GM23248 (cell line): ENCODE measurements around the gene NAXD. TPM values are rescaled to one million over a fixed set of nuclear protein-coding genes. Genes with fewer than 3 reads are reported as not detected.

ENCODE experiments used
- DNase-seq: peaks from one replicate; pipeline ENCODE4 v3.0.0-alpha.2; 2015
- H2AFZ ChIP-seq: fragments of 200-600 bp; sonication (generic); 2 replicates; pipeline ENCODE4 v1.6.1; 2016; ENCODE audit warnings: antibody characterized with exemption
- H3F3A ChIP-seq: fragments of 200-600 bp; sonication (generic); 2 replicates; pipeline ENCODE4 v1.6.1; 2016; ENCODE audit warnings: mild to moderate bottlenecking, antibody characterized with exemption, mixed run types; ENCODE audit not compliant: insufficient read depth
- H3K27ac ChIP-seq: fragments of 200-600 bp; sonication (generic); 2 replicates; pipeline ENCODE4 v1.5.1; 2016; ENCODE audit warnings: mild to moderate bottlenecking
- H3K27me3 ChIP-seq: fragments of 200-600 bp; sonication (generic); replicated peaks from 2 replicates; pipeline ENCODE4 v1.6.1; 2016; ENCODE audit warnings: mild to moderate bottlenecking; ENCODE audit not compliant: insufficient read depth
- H3K36me3 ChIP-seq: fragments of 200-600 bp; sonication (generic); 2 replicates; pipeline ENCODE4 v1.6.1; 2016; ENCODE audit warnings: low read depth, mild to moderate bottlenecking
- H3K4me1 ChIP-seq: fragments of 200-600 bp; sonication (generic); 2 replicates; pipeline ENCODE4 v1.6.1; 2016; ENCODE audit warnings: mild to moderate bottlenecking; ENCODE audit not compliant: insufficient read depth
- H3K4me2 ChIP-seq: fragments of 200-600 bp; sonication (generic); one replicate; pipeline ENCODE4 v1.6.1; 2016; ENCODE audit warnings: mild to moderate bottlenecking; ENCODE audit not compliant: unreplicated experiment
- H3K4me3 ChIP-seq: fragments of 200-600 bp; sonication (generic); 2 replicates; pipeline ENCODE4 v1.5.1; 2016; ENCODE audit warnings: mild to moderate bottlenecking
- H3K79me2 ChIP-seq: fragments of 200-600 bp; sonication (generic); 2 replicates; pipeline ENCODE4 v1.6.1; 2016; ENCODE audit warnings: mild to moderate bottlenecking; ENCODE audit not compliant: insufficient read depth
- H3K9ac ChIP-seq: fragments of 200-600 bp; sonication (generic); 2 replicates; pipeline ENCODE4 v1.6.1; 2016; ENCODE audit warnings: mild to moderate bottlenecking
- H3K9me2 ChIP-seq: fragments of 200-600 bp; sonication (generic); 2 replicates; pipeline ENCODE4 v1.6.1; 2016; ENCODE audit warnings: mixed run types, mild to moderate bottlenecking, moderate library complexity; ENCODE audit not compliant: insufficient read depth
- H3K9me3 ChIP-seq: fragments of 200-600 bp; sonication (generic); one replicate; pipeline ENCODE4 v1.6.1; 2017; ENCODE audit warnings: low read depth
- H4K20me1 ChIP-seq: fragments of 200-600 bp; sonication (generic); 2 replicates; pipeline ENCODE4 v1.6.0; 2016; ENCODE audit not compliant: insufficient read depth
- EZH2 ChIP-seq: fragments of 200-600 bp; sonication (generic); IDR thresholded peaks from 2 replicates; pipeline ENCODE4 v1.6.1; 2018; ENCODE audit warnings: antibody characterized with exemption, mild to moderate bottlenecking; ENCODE audit not compliant: insufficient read depth, poor library complexity, severe bottlenecking
- EZH2phosphoT487 ChIP-seq: fragments of 200-600 bp; sonication (generic); IDR thresholded peaks from 2 replicates; pipeline ENCODE4 v1.6.1; 2018; ENCODE audit warnings: antibody characterized with exemption, moderate library complexity, mild to moderate bottlenecking, low read depth; ENCODE audit not compliant: insufficient read depth
- WGBS, 2 experiments: methylation state at CpG; one replicate each; pipeline ENCODE4 v1.1.6; 2015 to 2017; ENCODE audit warnings: low lambda C conversion rate in 2 of 2, low coverage in 1 of 2; ENCODE audit errors: missing lambda C conversion rate in 2 of 2; 5-methylcytosine and 5-hydroxymethylcytosine counted together
- in situ Hi-C: fragments of 300-500 bp; cut with MboI; formaldehyde crosslinking; loops from 2 replicates; pipeline ENCODE4 v1.15.0; 2020
- polyA plus RNA-seq: library from polyadenylated mRNA; unstranded; fragments of >200 nt; fragmentation: Nextera tagmentation; extraction: Ambion mirVana; gene quantifications from 2 replicates; pipeline ENCODE4 v1.2.1, GENCODE V29; 2016
- total RNA-seq: library from RNA; depleted of rRNA; stranded (reverse); fragments of >200 nt; shearing (Covaris generic); gene quantifications from 2 replicates; pipeline ENCODE4 v1.2.3, GENCODE V29; 2014

Gene NAXD
- total and polyA plus RNA-seq, 2 experiments from 2014 or later: 23.5 to 26.9 TPM

DNA sequence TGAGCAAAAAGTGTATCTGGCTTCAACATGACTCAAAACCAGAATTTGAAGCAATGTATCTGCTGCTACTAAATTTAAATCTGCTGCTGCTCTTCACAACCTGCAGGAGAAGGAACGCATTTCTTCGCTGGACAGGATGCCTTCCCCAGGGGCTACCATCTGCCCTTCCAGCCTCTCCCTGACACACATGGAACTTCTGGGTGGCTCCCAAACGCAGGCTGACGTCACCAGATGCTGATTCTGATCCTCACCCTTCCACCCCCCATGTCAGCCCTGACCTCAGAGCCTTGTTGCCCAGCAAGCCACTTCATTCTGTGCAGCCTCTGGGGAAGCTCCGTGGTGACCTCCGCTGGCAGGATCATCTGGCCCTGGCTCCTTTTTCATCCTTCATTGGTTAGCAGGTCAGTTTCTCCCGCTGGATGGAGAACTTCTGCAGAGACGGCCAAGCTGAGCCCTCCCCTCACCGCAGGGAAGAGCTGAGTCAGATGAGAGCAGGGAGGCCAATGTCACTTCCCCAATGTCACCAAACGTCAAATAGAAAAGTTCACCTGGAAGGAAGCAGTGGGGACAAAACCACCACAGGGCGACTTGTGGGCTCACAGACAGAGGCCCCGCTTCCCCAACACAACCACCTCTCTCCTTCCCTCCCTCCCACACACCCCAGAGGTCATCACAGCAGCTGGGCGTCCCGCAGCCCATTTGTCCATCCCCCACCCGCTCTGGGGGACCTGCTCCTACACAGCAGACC, 39.8 kb upstream of the NAXD start:
- H2AFZ ChIP-seq: no peak overlapping the region
- H3K4me1 ChIP-seq: no peaks in the 10 kb centered on the region
- TF ChIP-seq EZH2 (no peak), EZH2phosphoT487 (no peak)
- H3K4me2 ChIP-seq: no peak overlapping the region
- H3K9me3 ChIP-seq: no peaks in the 10 kb centered on the region
- H4K20me1 ChIP-seq: no peaks in the 10 kb centered on the region
- peaks cover 41% of the 10 kb centered on the region for H3K27me3 ChIP-seq
- H3F3A ChIP-seq: no peaks in the 10 kb centered on the region
- no peak overlapping the region for H3K9ac ChIP-seq
- in situ Hi-C loops: no loop called here
- no peak overlapping the region for H3K4me3 ChIP-seq
- no peaks in the 10 kb centered on the region for H3K9me2 ChIP-seq
- no peaks in the 10 kb centered on the region for H3K36me3 ChIP-seq
- H3K27ac ChIP-seq: no peak overlapping the region
- 39 to 51% methylated on average over 14 to 15 of the region's 15 CpGs for WGBS, 2 experiments
- DNase-seq: peak; percentile 39
- H3K79me2 ChIP-seq: no peaks in the 10 kb centered on the region

DNA sequence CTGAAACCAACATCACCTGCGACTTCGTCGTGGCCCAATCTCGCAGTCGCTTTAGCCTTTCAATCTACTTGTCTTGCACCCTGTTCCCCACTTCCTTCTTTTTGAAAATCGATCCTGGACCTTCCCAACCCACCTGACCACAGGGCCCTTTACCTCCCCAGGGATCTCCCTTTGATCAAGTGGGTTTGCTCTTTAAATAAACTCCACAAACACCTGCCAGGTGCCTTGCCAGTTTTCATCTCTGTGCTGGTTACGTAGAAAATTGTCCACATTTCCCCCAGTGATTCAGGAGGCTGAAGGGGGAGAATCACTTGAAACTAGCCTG, 39.3 kb upstream of the NAXD start:
- no peak overlapping the region for H3K4me2 ChIP-seq
- in situ Hi-C loops: no loop called here
- no peak for DNase-seq
- no peak for TF ChIP-seq EZH2
- TF ChIP-seq EZH2phosphoT487: no peak
- no peaks in the 10 kb centered on the region for H3K79me2 ChIP-seq
- WGBS, 2 experiments: 72 to 77% methylated on average over 7 of the region's 7 CpGs
- H2AFZ ChIP-seq: no peak overlapping the region
- no peaks in the 10 kb centered on the region for H3F3A ChIP-seq
- H3K9me3 ChIP-seq: no peaks in the 10 kb centered on the region
- H3K4me3 ChIP-seq: no peak overlapping the region
- no peaks in the 10 kb centered on the region for H3K9me2 ChIP-seq
- H3K27ac ChIP-seq: no peak overlapping the region
- H3K36me3 ChIP-seq: no peaks in the 10 kb centered on the region
- H3K27me3 ChIP-seq: peaks cover 39% of the 10 kb centered on the region
- H3K4me1 ChIP-seq: no peaks in the 10 kb centered on the region
- no peaks in the 10 kb centered on the region for H4K20me1 ChIP-seq
- no peak overlapping the region for H3K9ac ChIP-seq

DNA sequence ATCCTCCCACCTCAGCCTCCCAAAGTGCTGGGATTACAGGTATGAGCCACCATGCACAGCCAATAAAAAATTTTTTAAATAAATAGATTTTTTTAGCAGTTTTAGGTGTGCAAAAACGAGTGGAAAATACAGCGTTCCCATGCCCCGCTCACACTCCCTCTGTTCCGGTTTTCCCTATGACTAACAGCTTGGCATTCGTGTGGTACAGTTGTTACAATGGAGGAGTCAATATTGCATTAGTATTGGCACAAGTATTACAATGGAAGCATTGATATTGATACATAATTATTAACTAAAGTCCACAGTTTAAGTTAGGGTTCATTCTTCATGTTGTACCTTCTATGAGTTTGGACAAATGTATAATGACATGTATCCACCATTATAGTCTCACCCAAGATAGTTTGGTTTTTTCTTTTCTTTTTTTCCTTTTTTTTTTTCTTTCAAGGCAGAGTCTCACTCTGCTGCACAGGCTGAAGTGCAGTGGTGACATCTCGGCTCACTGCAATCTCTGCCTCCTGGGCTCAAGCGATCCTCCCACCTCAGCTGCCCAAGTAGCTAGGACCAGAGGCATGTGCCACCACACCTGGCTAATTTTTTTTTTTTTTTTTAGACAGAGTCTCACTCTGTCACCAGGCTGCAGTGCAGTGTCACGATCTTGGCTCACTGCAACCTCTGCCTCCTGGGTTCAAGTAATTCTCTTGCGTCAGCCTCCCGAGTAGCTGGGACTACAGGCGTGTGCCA, 38.4 kb upstream of the NAXD start:
- no peaks in the 10 kb centered on the region for H3K9me3 ChIP-seq
- H2AFZ ChIP-seq: no peak overlapping the region
- H3K4me2 ChIP-seq: no peak overlapping the region
- H3K79me2 ChIP-seq: no peaks in the 10 kb centered on the region
- no peak overlapping the region for H3K9ac ChIP-seq
- in situ Hi-C loops: no loop called here
- H4K20me1 ChIP-seq: no peaks in the 10 kb centered on the region
- H3K4me3 ChIP-seq: no peak overlapping the region
- H3K27me3 ChIP-seq: peaks cover 31% of the 10 kb centered on the region
- H3K4me1 ChIP-seq: no peaks in the 10 kb centered on the region
- DNase-seq: no peak
- H3K27ac ChIP-seq: no peak overlapping the region
- 75 to 76% methylated on average over 11 of the region's 11 CpGs for WGBS, 2 experiments
- H3K36me3 ChIP-seq: no peaks in the 10 kb centered on the region
- no peaks in the 10 kb centered on the region for H3F3A ChIP-seq
- TF ChIP-seq EZH2: no peak
- no peak for TF ChIP-seq EZH2phosphoT487
- H3K9me2 ChIP-seq: no peaks in the 10 kb centered on the region

DNA sequence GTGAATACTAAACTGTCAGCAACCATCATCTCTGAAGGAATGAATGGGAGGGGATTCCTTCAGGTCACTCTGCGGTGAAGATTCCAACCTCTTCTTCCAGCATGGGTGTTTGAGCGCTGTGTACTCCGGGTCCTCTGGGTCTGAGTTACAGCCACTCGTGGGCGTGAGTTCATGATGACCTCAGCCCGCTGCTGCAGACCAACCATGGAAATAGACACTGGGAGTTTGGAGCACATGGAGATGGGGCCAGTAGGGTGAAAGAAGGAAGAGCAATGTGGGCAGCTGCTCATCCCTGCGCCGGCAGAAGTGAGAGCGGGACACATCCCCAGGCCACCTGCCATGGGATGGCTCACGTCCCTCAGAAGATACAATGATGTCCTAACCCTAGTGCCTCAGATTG, 37.0 kb upstream of the NAXD start:
- H3K36me3 ChIP-seq: no peaks in the 10 kb centered on the region
- H3K4me3 ChIP-seq: no peak overlapping the region
- no peaks in the 10 kb centered on the region for H3K9me2 ChIP-seq
- no peak for TF ChIP-seq EZH2
- TF ChIP-seq EZH2phosphoT487: no peak
- no peaks in the 10 kb centered on the region for H3K9me3 ChIP-seq
- H3K4me1 ChIP-seq: no peaks in the 10 kb centered on the region
- H3K4me2 ChIP-seq: no peak overlapping the region
- no peak overlapping the region for H2AFZ ChIP-seq
- H3K27me3 ChIP-seq: peaks cover 17% of the 10 kb centered on the region
- 75 to 78% methylated on average over 9 to 10 of the region's 10 CpGs for WGBS, 2 experiments
- H4K20me1 ChIP-seq: no peaks in the 10 kb centered on the region
- DNase-seq: no peak
- H3F3A ChIP-seq: no peaks in the 10 kb centered on the region
- H3K9ac ChIP-seq: no peak overlapping the region
- no peak overlapping the region for H3K27ac ChIP-seq
- in situ Hi-C loops: no loop called here
- H3K79me2 ChIP-seq: no peaks in the 10 kb centered on the region
